ENCODE data around the gene CDCA3. TPM values are rescaled to one million over a fixed set of nuclear protein-coding genes. Genes with fewer than 3 reads are reported as not detected.

Gene CDCA3
- total and polyA plus RNA-seq, 2 experiments from 2014 or later, result 47.4 to 75.6 TPM

GRCh38 chr12:6821591-6822425, 29.3 kb downstream of the CDCA3 start, which contains the start of gene GPR162 (continued):
- no peak for TF ChIP-seq ZNF462 (CRISPR knock-in tag; IDR thresholded peaks at IDR 0.05)
- TF ChIP-seq JUNB (IDR thresholded peaks at IDR 0.05; ENCODE audit: unreplicated experiment), result no peak
- TF ChIP-seq EZH2phosphoT487 (IDR thresholded peaks at IDR 0.05; ENCODE audit: unreplicated experiment), result no peak
- no peak for TF ChIP-seq POLR2AphosphoS5 (IDR thresholded peaks at IDR 0.05; ENCODE audit: low read depth)
- TF ChIP-seq EZH2 (IDR thresholded peaks at IDR 0.05; ENCODE audit: low read depth, unreplicated experiment), result no peak
- no peak for TF ChIP-seq ZNF114 (CRISPR knock-in tag; IDR thresholded peaks at IDR 0.05)
- TF ChIP-seq CREB1 (CRISPR knock-in tag; IDR thresholded peaks at IDR 0.05; ENCODE audit: low read depth), result no peak
- no peak for TF ChIP-seq ZNF331 (CRISPR knock-in tag; IDR thresholded peaks at IDR 0.05; ENCODE audit: low read depth)

GRCh38 chr12:6820166-6820565, 30.9 kb downstream of the CDCA3 start:
- H2AFZ ChIP-seq, result no peak overlapping the region
- H4K20me1 ChIP-seq (replicated peaks; ENCODE audit: insufficient read depth), result no peaks in the 10 kb centered on the region
- H3K4me3 Mint-ChIP-seq, result peak overlapping the region; percentile 81; the same call in 2 of the 3 replicates
- no peak overlapping the region for H3K27ac Mint-ChIP-seq
- H3K9me2 ChIP-seq (ENCODE audit: insufficient read depth), result no peaks in the 10 kb centered on the region
- peaks cover 44% of the 10 kb centered on the region for H3K27me3 ChIP-seq (ENCODE audit: insufficient read depth)
- H3K27me3 Mint-ChIP-seq (ENCODE audit: insufficient read depth, low read depth, poor library complexity), result peaks cover 30% of the 10 kb centered on the region
- DNase-seq (ENCODE audit: low spot score) (no peak), ATAC-seq (no peak)
- peaks cover 12% of the 10 kb centered on the region; the same call in 1 of the 2 replicates for H3F3A ChIP-seq (replicated peaks; ENCODE audit: low read depth)
- no peak overlapping the region for H3K27ac ChIP-seq (ENCODE audit: low read depth)
- H3K4me2 ChIP-seq, result peak overlapping the region; percentile 94
- H3K9me3 Mint-ChIP-seq, result no peaks in the 10 kb centered on the region
- no peak overlapping the region for H3K4me3 ChIP-seq
- no peaks in the 10 kb centered on the region for H3K36me3 ChIP-seq (ENCODE audit: insufficient read depth)
- H3K4me1 ChIP-seq (ENCODE audit: insufficient read depth), result peaks cover 47% of the 10 kb centered on the region
- peaks cover 6% of the 10 kb centered on the region; the same call in 2 of the 3 replicates for H3K36me3 Mint-ChIP-seq (ENCODE audit: low read depth)
- H3K79me2 ChIP-seq (replicated peaks; ENCODE audit: insufficient read depth), result no peaks in the 10 kb centered on the region
- H3K4me1 Mint-ChIP-seq, result peaks cover 59% of the 10 kb centered on the region
- TF ChIP-seq ZNF331 (CRISPR knock-in tag; IDR thresholded peaks at IDR 0.05; ENCODE audit: low read depth) (no peak), JUNB (IDR thresholded peaks at IDR 0.05; ENCODE audit: unreplicated experiment) (no peak), EZH2 (IDR thresholded peaks at IDR 0.05; ENCODE audit: low read depth, unreplicated experiment) (no peak), STAT1 (IDR thresholded peaks at IDR 0.05; ENCODE audit: unreplicated experiment) (no peak), ZNF114 (CRISPR knock-in tag; IDR thresholded peaks at IDR 0.05) (no peak), ETS1 (IDR thresholded peaks at IDR 0.05) (no peak), EZH2phosphoT487 (IDR thresholded peaks at IDR 0.05; ENCODE audit: unreplicated experiment) (no peak), CREB1 (CRISPR knock-in tag; IDR thresholded peaks at IDR 0.05; ENCODE audit: low read depth) (no peak)

Measured in GM23338 (cell line).